GM19099 (cell line): ENCODE measurements around the gene PATZ1.

Experiments used
- POLR2A ChIP-seq: IDR thresholded peaks from 3 replicates; pipeline ENCODE4 v1.6.1; 2011; ENCODE audit warnings: low read depth; ENCODE audit not compliant: insufficient read length; ENCODE audit errors: extremely low read depth

PATZ1 gene

DNA sequence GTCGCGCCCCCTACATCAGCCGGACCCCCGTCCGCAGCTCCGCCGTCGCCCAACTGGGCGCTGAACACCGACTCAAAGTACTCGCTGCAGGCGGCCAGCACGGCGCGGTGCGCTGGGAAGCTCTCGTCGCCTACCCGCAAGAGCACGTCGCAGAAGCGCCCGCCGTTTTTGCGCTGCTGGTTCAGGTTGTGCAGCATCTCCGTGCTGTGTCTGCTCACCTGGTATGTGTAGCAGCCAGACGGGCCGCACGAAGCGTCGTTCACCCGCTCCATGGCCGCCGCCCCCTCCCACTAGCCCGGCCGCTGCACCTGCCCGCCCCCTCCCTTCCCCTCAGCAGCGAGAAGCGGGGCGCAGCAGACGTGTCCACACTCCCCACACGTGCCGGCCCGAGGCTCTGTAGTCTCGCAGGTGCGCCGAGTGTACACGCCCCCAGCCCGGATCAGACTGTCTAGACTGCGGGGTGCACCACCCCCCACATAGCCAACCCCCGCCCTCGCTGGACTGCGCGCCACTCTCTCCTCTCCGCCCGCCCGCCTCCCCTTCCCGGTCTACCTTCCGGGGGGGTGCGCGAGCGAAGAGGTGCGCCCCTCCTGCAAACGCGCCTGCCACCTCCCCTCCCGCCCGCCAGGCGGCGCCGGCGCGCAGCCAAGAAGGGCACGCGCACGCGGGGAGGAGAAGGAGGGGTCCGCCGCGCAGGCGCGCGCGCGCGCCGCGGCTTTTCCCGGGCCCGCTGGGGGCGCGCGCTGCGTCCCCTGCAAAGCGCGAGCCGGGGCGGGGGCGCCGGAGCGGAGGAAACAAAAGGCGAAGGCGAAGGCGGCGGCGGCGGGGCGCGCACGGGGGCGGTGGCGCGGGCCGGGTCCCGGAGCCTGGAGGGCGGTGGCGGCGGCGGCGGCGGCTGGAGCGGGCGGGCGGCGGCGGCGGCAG lies 553 bp downstream of the PATZ1 start:
- peak; percentile 70 for TF ChIP-seq POLR2A

DNA sequence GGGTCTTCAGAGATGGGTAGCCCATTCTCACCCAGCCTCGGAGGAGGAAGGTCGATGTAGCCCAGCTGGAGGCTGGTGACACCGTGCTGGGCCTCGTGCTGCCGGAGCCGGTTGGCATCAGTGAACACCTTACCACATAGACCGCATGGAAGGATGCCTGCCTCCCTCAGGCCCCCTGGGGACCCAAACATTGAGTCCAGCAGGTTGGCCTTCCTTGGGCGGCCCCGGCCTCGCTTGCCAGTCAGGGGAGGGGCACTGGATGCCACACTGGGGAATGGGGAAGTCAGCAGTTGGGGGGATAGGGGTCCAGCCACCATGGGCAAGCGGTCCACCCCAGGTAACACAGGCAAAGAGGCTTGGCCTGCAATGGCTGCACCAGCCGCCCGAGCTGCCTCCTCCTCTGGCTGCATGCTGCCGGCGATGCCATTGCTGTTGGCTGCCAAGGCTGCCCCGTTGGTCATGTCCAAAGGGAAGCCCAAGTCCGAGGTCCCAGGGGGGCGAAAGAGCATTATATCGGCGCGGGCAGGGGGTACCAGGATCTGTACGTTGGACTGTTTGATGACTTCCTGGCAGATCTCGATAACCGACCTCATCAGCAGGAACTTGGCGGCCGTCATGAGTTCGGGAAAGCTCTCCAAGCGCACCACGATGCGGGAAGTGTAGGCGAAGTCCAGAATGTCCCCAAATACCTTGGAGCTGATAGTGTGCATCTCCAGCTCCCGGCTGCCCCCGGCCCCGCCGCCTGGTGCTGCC lies 1.4 kb downstream of the PATZ1 start:
- no peak for TF ChIP-seq POLR2A

DNA sequence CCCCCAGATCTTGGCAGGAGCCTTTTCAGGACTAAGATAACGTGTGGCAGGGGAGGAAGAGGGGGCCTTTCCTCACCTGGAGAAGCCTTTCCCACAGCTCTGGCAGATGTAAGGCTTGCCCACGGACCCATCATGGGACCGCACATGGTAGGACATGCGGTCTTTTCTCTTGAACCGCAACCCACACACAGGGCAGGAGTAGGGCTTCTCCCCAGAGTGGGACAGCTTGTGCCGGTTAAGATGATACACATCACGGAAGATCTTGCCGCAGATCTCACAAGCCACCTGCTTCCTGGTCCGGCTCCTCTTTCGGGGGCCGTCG lies 1.9 kb downstream of the PATZ1 start:
- no peak for TF ChIP-seq POLR2A

DNA sequence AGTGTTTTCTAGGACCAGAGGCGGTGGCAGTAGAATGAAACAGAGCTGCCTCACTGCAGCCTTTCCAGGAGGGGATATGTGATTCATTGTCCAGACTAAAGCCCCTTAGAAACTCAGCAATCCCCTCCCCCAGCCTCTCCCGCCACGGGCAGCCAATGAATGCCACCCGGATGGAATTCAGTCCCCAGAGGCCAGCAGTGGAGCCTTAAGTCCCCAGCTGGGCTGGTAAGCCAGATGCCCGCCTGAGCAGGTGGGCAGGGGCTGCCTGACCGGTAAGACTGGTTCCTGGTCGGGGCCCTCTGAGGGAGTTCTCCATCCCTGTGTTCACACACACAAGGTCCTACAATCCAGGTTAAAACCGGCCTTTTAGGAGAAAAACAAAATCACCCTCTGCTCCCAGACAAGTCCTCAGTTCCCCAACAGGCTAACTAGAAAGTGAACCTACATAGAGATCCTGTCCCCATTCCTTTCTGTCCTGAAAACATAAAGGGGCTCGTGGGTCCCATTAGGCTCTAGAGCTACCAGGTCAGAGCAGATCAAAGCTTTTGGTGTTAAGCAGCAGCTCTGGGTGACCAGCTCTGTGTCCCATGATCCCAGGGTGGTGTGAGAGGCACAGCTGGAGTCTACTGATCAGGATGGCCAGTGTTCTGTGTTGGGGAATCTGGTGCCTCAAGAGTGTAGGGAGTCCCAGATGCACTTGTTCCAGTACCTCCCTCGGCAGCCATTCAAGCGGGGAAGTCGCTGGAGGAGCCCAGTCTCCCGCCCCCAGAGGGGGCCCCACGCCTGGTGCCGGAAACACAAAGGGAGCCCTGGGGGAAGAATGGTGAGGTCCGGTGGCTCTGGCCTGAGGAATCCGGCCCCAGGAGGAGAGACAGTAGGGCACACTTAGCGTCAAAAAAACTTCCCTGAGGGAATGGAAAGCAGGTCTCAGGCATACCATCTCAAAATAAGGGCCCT lies 2.6 kb downstream of the PATZ1 start:
- no peak for TF ChIP-seq POLR2A

DNA sequence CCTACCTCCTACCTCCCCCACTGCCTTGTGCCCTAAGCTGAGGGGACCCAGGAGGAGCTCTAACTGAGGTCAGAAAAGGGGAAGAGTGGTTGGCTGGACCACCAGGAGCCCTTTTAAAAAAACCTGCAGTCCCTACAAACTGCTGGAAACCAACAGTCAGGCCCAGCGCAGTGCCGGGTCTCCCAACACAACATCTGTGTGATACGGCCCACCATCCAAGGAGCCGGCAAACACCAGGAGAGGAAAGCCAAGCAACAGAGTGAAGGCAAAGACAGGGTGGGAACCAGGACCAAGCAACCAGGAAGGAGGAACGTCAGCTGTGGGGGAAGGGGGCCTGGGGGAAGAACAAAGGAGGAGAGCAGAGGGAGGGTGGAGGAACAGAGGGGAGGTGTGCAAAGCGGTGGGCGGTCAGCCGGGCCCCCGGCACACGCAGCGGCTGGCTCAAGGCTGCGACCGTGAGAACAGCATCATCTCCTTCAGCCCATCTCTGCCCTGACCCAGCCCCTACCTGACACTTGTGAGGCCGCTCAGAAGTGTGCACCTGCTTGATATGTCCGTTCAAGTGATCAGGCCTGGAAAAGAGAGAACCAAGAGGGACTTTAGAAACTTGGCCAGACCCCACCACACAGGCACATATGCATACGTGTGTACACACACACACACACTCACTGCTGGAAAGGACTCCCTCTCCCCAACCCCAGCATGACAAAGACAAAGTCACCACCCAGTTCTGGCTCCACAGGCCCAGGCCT lies 3.6 kb downstream of the PATZ1 start:
- no peak for TF ChIP-seq POLR2A

DNA sequence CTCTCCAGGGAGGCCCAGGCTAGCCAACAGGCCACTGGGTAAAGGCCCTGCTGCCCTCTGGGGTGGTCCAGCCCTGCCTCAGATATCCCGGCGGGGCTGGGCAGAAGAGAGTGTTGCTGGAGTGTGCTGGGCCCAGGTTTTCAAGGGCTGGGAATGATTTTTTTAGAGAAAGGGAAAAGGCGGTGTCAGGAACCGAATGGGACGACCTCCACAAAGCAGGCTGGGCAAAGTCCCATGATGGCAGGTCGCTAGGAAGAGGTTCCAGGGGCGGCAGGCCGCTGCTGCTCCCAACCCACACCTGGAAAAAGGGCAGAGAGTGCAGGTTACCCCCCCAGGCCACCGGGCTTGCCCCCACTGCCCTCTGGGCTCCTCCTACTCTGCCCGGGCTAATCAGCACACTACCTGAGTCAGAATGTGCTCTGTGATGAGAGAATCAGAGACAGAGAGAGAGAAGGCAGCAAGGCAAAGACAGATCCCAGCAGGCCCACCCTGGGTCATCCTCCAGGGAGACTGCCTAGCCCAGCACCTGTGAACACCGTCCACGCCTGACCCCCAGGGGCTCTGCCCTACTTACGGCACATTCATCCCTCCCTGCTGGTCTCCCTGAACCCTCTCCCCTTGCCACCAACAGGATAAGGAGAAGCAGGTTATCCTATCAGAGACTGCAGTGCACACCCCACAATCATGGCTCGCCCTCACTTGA lies 4.6 kb downstream of the PATZ1 start:
- no peak for TF ChIP-seq POLR2A

DNA sequence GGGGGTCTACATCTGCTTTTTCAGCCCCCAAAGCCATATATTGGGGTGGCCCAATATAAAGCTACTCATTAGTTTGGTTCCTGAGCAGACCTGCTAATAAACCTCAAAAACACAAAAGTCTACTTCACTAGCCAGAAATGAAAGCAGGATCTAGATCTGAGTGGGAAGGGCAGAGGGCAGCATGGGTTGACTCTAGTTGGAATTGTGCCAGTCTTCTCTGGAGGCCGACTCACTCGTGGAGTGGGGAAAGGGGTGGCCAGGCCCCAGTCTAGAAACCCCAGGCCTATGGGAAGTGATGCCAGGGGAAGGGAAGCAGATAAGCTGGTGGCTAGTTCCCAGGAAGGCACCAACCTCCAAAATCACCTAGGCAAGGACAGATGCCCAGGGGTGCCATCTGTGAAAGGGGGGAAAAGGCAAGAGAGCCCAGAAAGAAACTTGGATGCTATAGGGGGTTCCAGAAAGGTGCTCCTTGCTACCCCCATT lies 5.3 kb downstream of the PATZ1 start:
- no peak for TF ChIP-seq POLR2A

DNA sequence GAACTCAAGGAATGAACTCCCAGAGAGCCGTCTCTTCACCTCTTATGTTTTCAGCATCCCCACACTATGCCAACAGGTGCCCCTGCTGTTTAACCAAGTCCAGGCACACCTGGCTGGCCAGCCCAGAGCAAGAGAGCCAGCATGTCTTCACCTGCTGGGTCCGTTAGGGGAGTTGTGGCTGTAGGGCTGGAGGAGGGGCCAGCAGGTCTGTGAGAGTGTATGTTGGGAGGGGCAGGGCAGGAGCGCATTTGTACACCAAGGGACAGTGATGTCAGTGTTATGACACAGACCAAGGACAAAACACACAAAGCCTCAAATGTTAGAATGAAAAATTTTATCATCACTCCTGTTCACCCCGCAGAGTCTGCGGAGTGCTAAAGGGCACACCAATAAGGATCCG lies 5.8 kb downstream of the PATZ1 start:
- no peak for TF ChIP-seq POLR2A

DNA sequence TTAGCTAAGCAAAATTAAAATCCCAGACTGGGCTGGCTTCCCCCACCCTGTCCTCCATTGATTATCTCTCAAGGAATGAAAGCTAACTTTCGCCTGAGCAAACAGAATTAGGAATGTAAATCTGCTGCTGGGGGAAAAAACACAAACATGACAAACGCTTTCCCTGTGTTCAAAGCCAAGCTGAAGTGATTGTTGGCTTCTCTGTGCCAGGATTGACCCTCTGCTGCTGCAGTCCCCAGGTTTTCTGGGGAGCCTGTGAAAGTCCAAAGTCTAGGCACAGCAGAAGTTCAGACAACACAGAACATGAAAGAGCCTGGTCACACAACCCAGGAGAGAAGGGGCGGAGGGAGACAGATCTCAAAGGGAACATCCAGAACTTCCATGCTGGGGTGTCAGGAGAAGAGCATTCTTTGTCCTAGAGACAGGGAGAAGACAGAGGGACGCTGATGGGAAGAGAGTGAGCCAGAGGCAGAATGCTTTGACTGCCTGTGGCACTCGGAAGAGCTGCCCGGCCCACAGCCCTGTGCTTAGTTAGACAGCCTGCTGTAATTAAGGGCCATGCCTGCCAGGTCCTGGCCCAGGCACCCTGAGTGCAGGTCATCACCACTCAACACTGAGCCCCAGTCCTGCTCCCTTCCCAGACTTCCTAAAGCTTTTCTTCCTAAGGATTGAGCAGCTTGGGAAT lies 6.9 kb downstream of the PATZ1 start:
- no peak for TF ChIP-seq POLR2A

DNA sequence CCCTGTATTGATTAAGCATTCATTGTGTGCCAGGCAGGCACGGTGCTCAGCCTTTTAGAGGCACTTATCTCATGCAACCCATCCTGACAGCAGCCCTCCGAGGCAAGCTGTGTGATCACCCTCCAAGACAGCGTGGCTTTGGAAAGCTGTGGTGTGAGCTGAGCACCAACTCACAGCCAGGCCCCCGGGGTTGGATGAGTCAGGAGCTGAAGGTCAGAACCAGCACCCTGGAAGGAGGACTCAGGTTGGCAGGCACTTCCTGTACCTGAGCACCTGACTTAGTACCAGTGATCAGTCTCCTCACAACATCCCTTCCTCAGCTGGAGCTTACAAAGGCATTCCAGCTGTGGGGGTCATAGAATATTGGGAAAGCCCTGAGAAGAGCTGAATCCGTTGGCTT lies 9.0 kb downstream of the PATZ1 start:
- no peak for TF ChIP-seq POLR2A

DNA sequence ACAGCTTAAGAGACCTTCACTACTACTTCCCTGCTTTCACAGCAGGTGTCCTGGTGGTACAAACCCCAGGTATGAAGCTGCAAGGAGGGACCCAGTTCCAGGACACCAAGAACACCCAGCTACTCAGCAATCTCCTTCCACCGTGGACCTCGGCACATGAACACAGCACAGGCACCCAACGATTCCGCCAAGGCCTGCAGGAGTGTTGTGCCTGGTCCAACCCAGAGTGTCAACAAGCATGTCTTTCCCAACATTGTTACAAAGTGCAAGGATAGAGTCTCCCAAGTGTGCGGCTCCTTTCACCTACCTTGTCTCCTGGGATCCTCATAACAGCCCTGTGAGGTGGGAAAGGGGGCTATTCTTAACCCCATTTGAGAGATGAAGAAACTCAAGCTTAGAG lies 11.8 kb downstream of the PATZ1 start:
- TF ChIP-seq POLR2A, result no peak

DNA sequence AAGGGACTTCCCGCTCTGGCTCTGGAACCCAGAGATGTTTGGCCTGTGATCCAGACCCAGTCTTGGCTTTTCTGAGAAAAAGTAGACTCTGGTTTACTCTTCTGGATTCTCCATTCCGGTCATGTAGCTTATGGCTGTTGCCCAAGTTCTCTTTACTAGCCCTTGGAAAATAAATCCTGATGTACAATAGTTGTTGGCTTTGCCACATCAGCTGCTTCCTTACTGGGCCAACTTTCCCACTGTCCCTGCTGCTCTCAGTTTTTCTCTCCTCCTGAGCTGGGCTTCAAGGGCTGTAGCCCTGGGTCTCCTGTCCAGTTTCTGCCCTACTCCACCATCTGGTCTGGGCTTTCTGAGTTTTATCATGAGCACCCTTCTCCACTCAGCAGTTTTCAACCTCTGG lies 12.5 kb downstream of the PATZ1 start:
- no peak for TF ChIP-seq POLR2A

DNA sequence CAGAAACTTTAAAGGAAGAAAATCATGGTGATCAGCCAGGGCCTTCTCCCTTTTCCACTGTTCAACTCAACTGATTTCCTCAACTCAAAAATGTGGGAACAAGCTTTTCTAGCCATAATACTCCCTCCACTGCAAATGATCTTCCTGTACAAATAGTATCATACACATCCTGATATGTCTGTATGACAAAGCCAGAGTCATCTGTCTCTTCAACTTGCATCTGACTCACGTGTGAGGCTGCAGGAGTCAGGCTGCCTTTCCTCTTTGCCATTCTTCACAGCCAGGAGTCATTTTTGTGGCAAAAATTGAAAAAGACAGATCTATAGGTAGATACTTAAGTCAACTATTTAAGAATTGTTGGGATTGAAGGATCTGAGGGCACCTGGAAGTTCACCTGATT lies 13.3 kb downstream of the PATZ1 start:
- no peak for TF ChIP-seq POLR2A
